ENCODE measurements around the gene GAK. TPM values are rescaled to one million over a fixed set of nuclear protein-coding genes. Genes with fewer than 3 reads are reported as not detected.

GAK gene
- total RNA-seq, 1 experiment from 2014 or later, result 117 TPM

GRCh38 chr4:870951-871350 is 61.2 kb downstream of the GAK start:
- ChIA-PET POLR2A (ENCODE audit: unreplicated experiment) (no interaction called here), CTCF (no interaction called here)
- no peaks in the 10 kb centered on the region for H4K20me1 ChIP-seq (ENCODE audit: low read length)
- no peak for ATAC-seq
- H3K9me2 ChIP-seq (replicated peaks; ENCODE audit: low read length), result no peaks in the 10 kb centered on the region
- H3K4me2 ChIP-seq (ENCODE audit: low read length), result no peak overlapping the region
- H3K4me1 ChIP-seq (ENCODE audit: insufficient read depth, low read length), result no peaks in the 10 kb centered on the region
- H3K79me2 ChIP-seq (ENCODE audit: low read length), result no peaks in the 10 kb centered on the region
- no peaks in the 10 kb centered on the region for H3K27me3 ChIP-seq (ENCODE audit: low read length)
- no peaks in the 10 kb centered on the region for H3K9me3 ChIP-seq (ENCODE audit: low read length)
- intact Hi-C loops (cut with micrococcal nuclease), result no loop called here
- TF ChIP-seq EZH2 (IDR thresholded peaks at IDR 0.05; ENCODE audit: low read length, unreplicated experiment), result no peak
- no peak for TF ChIP-seq CTCF (conservative IDR thresholded peaks at IDR 0.05; ENCODE audit: low read depth, low read length)
- TF ChIP-seq EZH2phosphoT487 (IDR thresholded peaks at IDR 0.05; ENCODE audit: borderline replicate concordance, low read length), result no peak
- no peak for DNase-seq
- no peaks in the 10 kb centered on the region for H3K36me3 ChIP-seq (ENCODE audit: low read depth, low read length)
- H3K4me3 ChIP-seq (ENCODE audit: low read length), result no peak overlapping the region
- no peak overlapping the region for H3K27ac ChIP-seq (ENCODE audit: low read length)
- H3K9ac ChIP-seq (ENCODE audit: low read length), result no peak overlapping the region
- no peak overlapping the region for H2AFZ ChIP-seq (ENCODE audit: low read length)
- no peaks in the 10 kb centered on the region for H3F3A ChIP-seq (ENCODE audit: low read length, unreplicated experiment)
- BruUV-seq (replicated peaks), result no TSS peak

- BruUV-seq (replicated peaks), result no TSS peak
- DNase-seq (no peak), ATAC-seq (no peak)
- H3K9me3 ChIP-seq (ENCODE audit: low read length), result no peaks in the 10 kb centered on the region
- no peak overlapping the region for H3K27ac ChIP-seq (ENCODE audit: low read length)
- H3K9ac ChIP-seq (ENCODE audit: low read length), result no peak overlapping the region
- H3K27me3 ChIP-seq (ENCODE audit: low read length), result no peaks in the 10 kb centered on the region
- H3K9me2 ChIP-seq (replicated peaks; ENCODE audit: low read length), result no peaks in the 10 kb centered on the region
- H2AFZ ChIP-seq (ENCODE audit: low read length), result no peak overlapping the region
- no peaks in the 10 kb centered on the region for H3K36me3 ChIP-seq (ENCODE audit: low read depth, low read length)
- H3K4me1 ChIP-seq (ENCODE audit: insufficient read depth, low read length), result no peaks in the 10 kb centered on the region
- CTCF ChIA-PET, result no interaction called here
- no peaks in the 10 kb centered on the region for H4K20me1 ChIP-seq (ENCODE audit: low read length)
- no peak overlapping the region for H3K4me3 ChIP-seq (ENCODE audit: low read length)
- POLR2A ChIA-PET (ENCODE audit: unreplicated experiment), result no interaction called here
- no peaks in the 10 kb centered on the region for H3K79me2 ChIP-seq (ENCODE audit: low read length)
- H3K4me2 ChIP-seq (ENCODE audit: low read length), result no peak overlapping the region
- no peaks in the 10 kb centered on the region for H3F3A ChIP-seq (ENCODE audit: low read length, unreplicated experiment)
- intact Hi-C loops (cut with micrococcal nuclease), result no loop called here
- TF ChIP-seq CTCF (conservative IDR thresholded peaks at IDR 0.05; ENCODE audit: low read depth, low read length) (no peak), EZH2phosphoT487 (IDR thresholded peaks at IDR 0.05; ENCODE audit: borderline replicate concordance, low read length) (no peak)
Measured at GRCh38 chr4:869776-870175, 62.3 kb downstream of the GAK start.

GRCh38 chr4:868421-868820 is 63.7 kb downstream of the GAK start:
- Histone ChIP-seq H3K4me1 (ENCODE audit: insufficient read depth, low read length) (no peaks in the 10 kb centered on the region), H4K20me1 (ENCODE audit: low read length) (no peaks in the 10 kb centered on the region), H3K27ac (ENCODE audit: low read length) (no peak overlapping the region), H3K36me3 (ENCODE audit: low read depth, low read length) (no peaks in the 10 kb centered on the region), H3K9me2 (replicated peaks; ENCODE audit: low read length) (no peaks in the 10 kb centered on the region), H3K9me3 (ENCODE audit: low read length) (no peaks in the 10 kb centered on the region), H3K4me2 (ENCODE audit: low read length) (no peak overlapping the region), H3K4me3 (ENCODE audit: low read length) (no peak overlapping the region), H3K9ac (ENCODE audit: low read length) (no peak overlapping the region), H3K79me2 (ENCODE audit: low read length) (no peaks in the 10 kb centered on the region), H2AFZ (ENCODE audit: low read length) (no peak overlapping the region), H3K27me3 (ENCODE audit: low read length) (no peaks in the 10 kb centered on the region), H3F3A (ENCODE audit: low read length, unreplicated experiment) (no peaks in the 10 kb centered on the region)
- no peak for DNase-seq
- no peak for ATAC-seq
- CTCF ChIA-PET, result no interaction called here
- POLR2A ChIA-PET (ENCODE audit: unreplicated experiment), result no interaction called here
- BruUV-seq (replicated peaks), result no TSS peak
- TF ChIP-seq EZH2phosphoT487 (IDR thresholded peaks at IDR 0.05; ENCODE audit: borderline replicate concordance, low read length) (no peak), CTCF (conservative IDR thresholded peaks at IDR 0.05; ENCODE audit: low read depth, low read length) (no peak), EZH2 (IDR thresholded peaks at IDR 0.05; ENCODE audit: low read length, unreplicated experiment) (no peak)
- intact Hi-C loops (cut with micrococcal nuclease), result no loop called here
